Transverse colon (tissue), 3 donors: ENCODE results near the gene CNTNAP2.

Experiments used
- CTCF ChIP-seq, 5 experiments: fragments of 200-600 bp in 3 of 5; fragments of 450-650 bp in 2 of 5; sonication (generic) in 3 of 5; IDR thresholded peaks; 1 replicate in 2 of 5; 2 replicates in 3 of 5; pipeline ENCODE4 v1.5.1; 2016 to 2017; ENCODE audit warnings: antibody characterized with exemption in 5 of 5, inconsistent platforms in 3 of 5, mild to moderate bottlenecking in 2 of 5, moderate library complexity in 1 of 5
- POLR2A ChIP-seq: fragments of 450-650 bp; IDR thresholded peaks from one replicate; pipeline ENCODE4 v1.6.1; 2016; ENCODE audit warnings: antibody characterized with exemption, mild to moderate bottlenecking, moderate library complexity

GRCh38 chr7:147296986-147297385 lies 1180.4 kb downstream of the CNTNAP2 start:
- TF ChIP-seq POLR2A (no peak), CTCF (IDR thresholded peaks at IDR 0.05) (no peak)
